HEK293 (cell line): Measurements from ENCODE around the gene ISYNA1.

Experiments used
- CTCF ChIA-PET: fragments of 350-600 bp; formaldehyde crosslinking; extraction: SDS; loops from one replicate; lab custom pipeline; 2021; ENCODE audit warnings: antibody characterized with exemption; lab: Yijun Ruan, JAX
- POLR2A ChIA-PET: fragments of 300-600 bp; formaldehyde crosslinking; extraction: SDS; loops from one replicate; lab custom pipeline; 2020; ENCODE audit warnings: antibody characterized with exemption, inconsistent platforms; lab: Yijun Ruan, JAX
- H3K27ac ChIP-seq: fragments of 200-500 bp; sonication (Bioruptor generic); 2 replicates; pipeline ENCODE4 v1.5.1; 2014; ENCODE audit warnings: low read depth, low read length, control low read depth, inconsistent platforms; ENCODE audit errors: extremely low read depth
- H3K36me3 ChIP-seq, 2 experiments: fragments of 200-500 bp in 1 of 2; sonication (Bioruptor generic) in 1 of 2; 1 replicate in 1 of 2; 2 replicates in 1 of 2; pipeline ENCODE4 v1.5.1; 2014 to 2017; ENCODE audit warnings: inconsistent platforms in 2 of 2, low read length in 2 of 2; ENCODE audit not compliant: control insufficient read depth in 2 of 2, insufficient read depth in 1 of 2
- H3K4me1 ChIP-seq: fragments of 200-500 bp; sonication (Bioruptor generic); 2 replicates; pipeline ENCODE4 v1.5.1; 2014; ENCODE audit warnings: mild to moderate bottlenecking, low read length, inconsistent platforms; ENCODE audit not compliant: control insufficient read depth, insufficient read depth
- H3K4me3 ChIP-seq: 2 replicates; pipeline ENCODE4 v1.5.1; 2011; ENCODE audit warnings: low read depth, mild to moderate bottlenecking, control low read depth, low read length, moderate library complexity
- H3K9me3 ChIP-seq: fragments of 200-500 bp; sonication (Bioruptor generic); 2 replicates; pipeline ENCODE4 v1.5.1; 2014; ENCODE audit warnings: low read depth, low read length, inconsistent platforms; ENCODE audit not compliant: control insufficient read depth, insufficient read depth
- FEZF1 ChIP-seq: fragments of 450-650 bp; formaldehyde crosslinking; IDR thresholded peaks from 2 replicates; pipeline ENCODE4 v1.5.1; 2016; ENCODE audit warnings: missing biosample characterization, missing genetic modification characterization
- GLI4 ChIP-seq: fragments of 450-650 bp; formaldehyde crosslinking; IDR thresholded peaks from 2 replicates; pipeline ENCODE4 v1.5.1; 2016; ENCODE audit warnings: missing biosample characterization, missing genetic modification characterization
- GLIS1 ChIP-seq: fragments of 450-650 bp; formaldehyde crosslinking; IDR thresholded peaks from 2 replicates; pipeline ENCODE4 v1.5.1; 2016; ENCODE audit warnings: missing biosample characterization, missing genetic modification characterization
- GLIS2 ChIP-seq: fragments of 450-650 bp; formaldehyde crosslinking; IDR thresholded peaks from 2 replicates; pipeline ENCODE4 v1.5.1; 2016; ENCODE audit warnings: missing biosample characterization, missing genetic modification characterization
- IKZF3 ChIP-seq: fragments of 450-650 bp; IDR thresholded peaks from 2 replicates; pipeline ENCODE4 v1.5.0; 2018; ENCODE audit warnings: missing biosample characterization, mild to moderate bottlenecking, missing genetic modification characterization, moderate library complexity
- KLF7 ChIP-seq: fragments of 450-650 bp; formaldehyde crosslinking; IDR thresholded peaks from 2 replicates; pipeline ENCODE4 v1.5.1; 2016; ENCODE audit warnings: missing biosample characterization, missing genetic modification characterization, borderline replicate concordance
- PATZ1 ChIP-seq: fragments of 450-650 bp; formaldehyde crosslinking; IDR thresholded peaks from 2 replicates; pipeline ENCODE4 v1.5.1; 2016; ENCODE audit warnings: missing biosample characterization, missing genetic modification characterization
- SP7 ChIP-seq: fragments of 450-650 bp; formaldehyde crosslinking; IDR thresholded peaks from 2 replicates; pipeline ENCODE4 v1.5.1; 2016; ENCODE audit warnings: missing biosample characterization, missing genetic modification characterization
- ZBTB17 ChIP-seq: fragments of 450-650 bp; formaldehyde crosslinking; IDR thresholded peaks from 2 replicates; pipeline ENCODE4 v1.5.1; 2016; ENCODE audit warnings: missing biosample characterization, missing genetic modification characterization
- ZBTB7A ChIP-seq: fragments of 450-650 bp; formaldehyde crosslinking; IDR thresholded peaks from 2 replicates; pipeline ENCODE4 v1.5.1; 2016; ENCODE audit warnings: low read depth, missing biosample characterization, missing genetic modification characterization
- ZFP37 ChIP-seq: fragments of 450-650 bp; formaldehyde crosslinking; IDR thresholded peaks from 2 replicates; pipeline ENCODE4 v1.5.1; 2016; ENCODE audit warnings: missing biosample characterization, missing genetic modification characterization
- ZNF26 ChIP-seq: fragments of 450-650 bp; formaldehyde crosslinking; IDR thresholded peaks from 2 replicates; pipeline ENCODE4 v1.5.1; 2016; ENCODE audit warnings: missing biosample characterization, missing genetic modification characterization
- ZNF335 ChIP-seq: fragments of 450-650 bp; formaldehyde crosslinking; conservative IDR thresholded peaks from 2 replicates; pipeline ENCODE4 v1.5.1; 2016; ENCODE audit warnings: missing biosample characterization, missing genetic modification characterization
- ZNF341 ChIP-seq: fragments of 450-650 bp; formaldehyde crosslinking; IDR thresholded peaks from 2 replicates; pipeline ENCODE4; 2016; ENCODE audit warnings: low read depth, missing biosample characterization, missing genetic modification characterization
- ZNF423 ChIP-seq: fragments of 450-650 bp; formaldehyde crosslinking; IDR thresholded peaks from 2 replicates; pipeline ENCODE4 v1.5.1; 2016; ENCODE audit warnings: missing biosample characterization, missing genetic modification characterization
- ZNF518A ChIP-seq: fragments of 450-650 bp; formaldehyde crosslinking; conservative IDR thresholded peaks from 2 replicates; pipeline ENCODE4 v1.5.1; 2016; ENCODE audit warnings: low read depth, missing biosample characterization, missing genetic modification characterization
- ZNF600 ChIP-seq: fragments of 450-650 bp; formaldehyde crosslinking; IDR thresholded peaks from 2 replicates; pipeline ENCODE4 v1.5.1; 2016; ENCODE audit warnings: missing biosample characterization, missing genetic modification characterization
- ZNF654 ChIP-seq: fragments of 450-650 bp; formaldehyde crosslinking; IDR thresholded peaks from 2 replicates; pipeline ENCODE4 v1.5.1; 2016; ENCODE audit warnings: low read depth, missing biosample characterization, missing genetic modification characterization
- ZNF677 ChIP-seq: fragments of 450-650 bp; IDR thresholded peaks from 2 replicates; pipeline ENCODE4 v1.5.0; 2018; ENCODE audit warnings: missing biosample characterization, mild to moderate bottlenecking, missing genetic modification characterization, moderate library complexity
- ZNF701 ChIP-seq: fragments of 450-650 bp; formaldehyde crosslinking; IDR thresholded peaks from 2 replicates; pipeline ENCODE4 v1.5.1; 2016; ENCODE audit warnings: missing biosample characterization, missing genetic modification characterization
- ZNF707 ChIP-seq: fragments of 450-650 bp; formaldehyde crosslinking; IDR thresholded peaks from 2 replicates; pipeline ENCODE4 v1.5.1; 2016; ENCODE audit warnings: missing biosample characterization, missing genetic modification characterization
- ZNF768 ChIP-seq: fragments of 450-650 bp; formaldehyde crosslinking; IDR thresholded peaks from 2 replicates; pipeline ENCODE4 v1.5.1; 2018; ENCODE audit warnings: missing biosample characterization, mild to moderate bottlenecking, missing genetic modification characterization
- ZNF785 ChIP-seq: fragments of 450-650 bp; formaldehyde crosslinking; IDR thresholded peaks from 2 replicates; pipeline ENCODE4 v1.5.1; 2016; ENCODE audit warnings: missing biosample characterization, missing genetic modification characterization
- ZNF791 ChIP-seq: fragments of 450-650 bp; formaldehyde crosslinking; IDR thresholded peaks from 2 replicates; pipeline ENCODE4 v1.5.1; 2016; ENCODE audit warnings: missing biosample characterization, missing genetic modification characterization
- ZNF837 ChIP-seq: fragments of 450-650 bp; formaldehyde crosslinking; IDR thresholded peaks from 2 replicates; pipeline ENCODE4 v1.5.1; 2016; ENCODE audit warnings: missing biosample characterization, missing genetic modification characterization
- TF ChIP-seq, protein P1 (sequence below): fragments of 450-650 bp; formaldehyde crosslinking; IDR thresholded peaks from 2 replicates; pipeline ENCODE4 v1.5.1; 2016; ENCODE audit warnings: missing biosample characterization, missing genetic modification characterization

Gene ISYNA1

GRCh38 chr19:18465214-18465963, 27.5 kb upstream of the ISYNA1 start:
- Histone ChIP-seq H3K27ac (no peak overlapping the region), H3K4me1 (peaks cover 4% of the 10 kb centered on the region; the same call in 1 of the 2 replicates)

GRCh38 chr19:18464646-18465045, 26.7 kb upstream of the ISYNA1 start:
- no peak overlapping the region; the same call in 1 of the 2 replicates for H3K27ac ChIP-seq
- H3K4me1 ChIP-seq: peaks cover 4% of the 10 kb centered on the region; the same call in 1 of the 2 replicates
- ChIA-PET POLR2A (no interaction called here), CTCF (interaction anchor here (1.0 to 1.1 kb wide), 2 partner anchors 13 to 15 kb away, joined by 3 to 6 read pairs; no protein-coding TSS in a partner anchor)
- H3K9me3 ChIP-seq: no peaks in the 10 kb centered on the region
- H3K36me3 ChIP-seq: peaks cover 0 to 21% of the 10 kb centered on the region in 2 experiments; a peak in 2 of 3 replicates
- no peak overlapping the region for H3K4me3 ChIP-seq
- TF ChIP-seq GLIS2 (no peak), ZNF600 (peak; percentile 60), ZNF335 (peak; percentile 34; the same call in 1 of the 2 replicates), ZNF654 (tag by site-specific recombination) (no peak), ZBTB17 (0 out of 2 replicates have a peak, but pooled peaks have one; percentile 13), IKZF3 (tag by site-specific recombination) (peak; percentile 66; the same call in 1 of the 2 replicates), ZNF26 (tag by site-specific recombination) (no peak), ZNF791 (tag by site-specific recombination) (no peak), ZNF701 (tag by site-specific recombination) (no peak), KLF7 (no peak), ZBTB7A (no peak), ZNF423 (tag by site-specific recombination) (peak; percentile 63; the same call in 1 of the 2 replicates), ZNF785 (no peak), ZNF518A (no peak), SP7 (tag by site-specific recombination) (no peak), PATZ1 (tag by site-specific recombination) (0 out of 2 replicates have a peak, but pooled peaks have one; percentile 15), ZNF837 (tag by site-specific recombination) (no peak), ZNF768 (tag by site-specific recombination) (no peak), ZNF341 (peak; percentile 71)
- TF ChIP-seq, protein P1, sequence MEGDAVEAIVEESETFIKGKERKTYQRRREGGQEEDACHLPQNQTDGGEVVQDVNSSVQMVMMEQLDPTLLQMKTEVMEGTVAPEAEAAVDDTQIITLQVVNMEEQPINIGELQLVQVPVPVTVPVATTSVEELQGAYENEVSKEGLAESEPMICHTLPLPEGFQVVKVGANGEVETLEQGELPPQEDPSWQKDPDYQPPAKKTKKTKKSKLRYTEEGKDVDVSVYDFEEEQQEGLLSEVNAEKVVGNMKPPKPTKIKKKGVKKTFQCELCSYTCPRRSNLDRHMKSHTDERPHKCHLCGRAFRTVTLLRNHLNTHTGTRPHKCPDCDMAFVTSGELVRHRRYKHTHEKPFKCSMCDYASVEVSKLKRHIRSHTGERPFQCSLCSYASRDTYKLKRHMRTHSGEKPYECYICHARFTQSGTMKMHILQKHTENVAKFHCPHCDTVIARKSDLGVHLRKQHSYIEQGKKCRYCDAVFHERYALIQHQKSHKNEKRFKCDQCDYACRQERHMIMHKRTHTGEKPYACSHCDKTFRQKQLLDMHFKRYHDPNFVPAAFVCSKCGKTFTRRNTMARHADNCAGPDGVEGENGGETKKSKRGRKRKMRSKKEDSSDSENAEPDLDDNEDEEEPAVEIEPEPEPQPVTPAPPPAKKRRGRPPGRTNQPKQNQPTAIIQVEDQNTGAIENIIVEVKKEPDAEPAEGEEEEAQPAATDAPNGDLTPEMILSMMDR (tag by site-specific recombination): no peak

More at GRCh38 chr19:18465214-18465963, 27.5 kb upstream of the ISYNA1 start:
- Histone ChIP-seq H3K36me3 (peaks cover 0 to 13% of the 10 kb centered on the region in 2 experiments; a peak in 2 of 3 replicates), H3K4me3 (no peak overlapping the region), H3K9me3 (no peaks in the 10 kb centered on the region)
- POLR2A ChIA-PET: no interaction called here
- CTCF ChIA-PET: interaction anchor here (0.6 to 2.5 kb wide), 4 partner anchors 9 to 25 kb away, joined by 3 to 6 read pairs (median 5); no protein-coding TSS in a partner anchor
- TF ChIP-seq FEZF1 (tag by site-specific recombination) (no peak), ZFP37 (tag by site-specific recombination) (no peak), ZNF707 (no peak), GLI4 (tag by site-specific recombination) (no peak), GLIS1 (tag by site-specific recombination) (peak; percentile 14; the same call in 1 of the 2 replicates), ZNF677 (tag by site-specific recombination) (no peak)
